ENCODE measurements around the gene TFF2. TPM values are rescaled to one million over a fixed set of nuclear protein-coding genes. Genes with fewer than 3 reads are reported as not detected.

The TFF2 gene
- polyA plus RNA-seq, 1 donor (not counting 4 experiments of a cell fraction or from before 2014, with no cell fraction given): not detected

DNA sequence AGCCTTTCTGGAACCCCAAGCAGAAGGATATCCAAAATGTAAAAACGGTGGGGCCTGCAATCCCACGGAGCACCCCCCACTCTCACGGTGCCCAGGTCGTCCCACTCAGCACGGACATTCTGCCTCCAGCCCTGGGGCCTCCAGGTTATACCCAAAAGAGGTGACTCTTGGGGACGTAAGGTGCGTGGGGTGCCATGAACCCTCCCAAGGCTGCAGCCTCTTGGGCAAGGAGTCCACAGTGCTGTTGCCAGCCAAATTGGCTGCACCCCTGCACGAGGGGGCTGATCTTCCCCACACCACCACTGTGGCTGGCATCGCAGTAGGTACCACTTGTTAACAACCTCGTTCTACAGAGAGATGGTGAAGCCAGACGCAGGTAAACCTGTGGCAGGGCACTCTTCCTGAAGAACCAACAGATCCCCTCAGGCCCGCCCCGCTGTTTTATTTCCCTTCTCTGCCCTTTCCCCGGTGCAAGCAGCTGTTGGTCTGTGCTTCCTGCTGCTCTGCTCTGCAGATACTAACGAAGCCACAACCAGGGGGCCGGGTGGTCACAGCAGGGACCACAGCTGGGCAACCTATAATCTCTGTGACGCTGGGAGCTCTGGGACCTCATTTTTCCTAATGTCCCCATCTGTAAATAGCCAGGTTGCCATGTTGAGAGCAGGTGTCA lies 44.3 kb downstream of the TFF2 start:
- H4K20me1 ChIP-seq (ENCODE audit: control insufficient read depth, extremely low read depth, insufficient read depth, low read length): no peaks in the 10 kb centered on the region
- no peak overlapping the region for H3K9ac ChIP-seq (ENCODE audit: control insufficient read depth, extremely low read depth, insufficient read depth, low read length)
- H3K9me1 ChIP-seq (ENCODE audit: control insufficient read depth, extremely low read depth, insufficient read depth, low read length): no peaks in the 10 kb centered on the region
- H3K79me2 ChIP-seq (ENCODE audit: control insufficient read depth, insufficient read depth, low read length): no peaks in the 10 kb centered on the region
- dilution Hi-C loops (cut with MboI; ENCODE audit: extremely low pct_ligation_motif_present, low sequenced_read_pairs): no loop called here
- no peak overlapping the region for H2AFZ ChIP-seq (ENCODE audit: control insufficient read depth, low read length)
- no peak overlapping the region for H3K4me2 ChIP-seq (ENCODE audit: control insufficient read depth, extremely low read depth, insufficient read depth, low read depth, low read length)
- no peak overlapping the region for H3K27ac ChIP-seq (ENCODE audit: control insufficient read depth, insufficient read depth, low read length)
- H3K36me3 ChIP-seq (ENCODE audit: control insufficient read depth in 2 of 2, extremely low read depth in 1 of 2, insufficient read depth in 2 of 2, low read length in 2 of 2): no peaks in the 10 kb centered on the region
- H3K27me3 ChIP-seq (ENCODE audit: control insufficient read depth, extremely low read depth, insufficient read depth, low read length): peaks cover 6% of the 10 kb centered on the region
- DNase-seq (ENCODE audit: low read depth, low spot score): no peak
- no peak for FAIRE-seq
- TF ChIP-seq, protein P1, sequence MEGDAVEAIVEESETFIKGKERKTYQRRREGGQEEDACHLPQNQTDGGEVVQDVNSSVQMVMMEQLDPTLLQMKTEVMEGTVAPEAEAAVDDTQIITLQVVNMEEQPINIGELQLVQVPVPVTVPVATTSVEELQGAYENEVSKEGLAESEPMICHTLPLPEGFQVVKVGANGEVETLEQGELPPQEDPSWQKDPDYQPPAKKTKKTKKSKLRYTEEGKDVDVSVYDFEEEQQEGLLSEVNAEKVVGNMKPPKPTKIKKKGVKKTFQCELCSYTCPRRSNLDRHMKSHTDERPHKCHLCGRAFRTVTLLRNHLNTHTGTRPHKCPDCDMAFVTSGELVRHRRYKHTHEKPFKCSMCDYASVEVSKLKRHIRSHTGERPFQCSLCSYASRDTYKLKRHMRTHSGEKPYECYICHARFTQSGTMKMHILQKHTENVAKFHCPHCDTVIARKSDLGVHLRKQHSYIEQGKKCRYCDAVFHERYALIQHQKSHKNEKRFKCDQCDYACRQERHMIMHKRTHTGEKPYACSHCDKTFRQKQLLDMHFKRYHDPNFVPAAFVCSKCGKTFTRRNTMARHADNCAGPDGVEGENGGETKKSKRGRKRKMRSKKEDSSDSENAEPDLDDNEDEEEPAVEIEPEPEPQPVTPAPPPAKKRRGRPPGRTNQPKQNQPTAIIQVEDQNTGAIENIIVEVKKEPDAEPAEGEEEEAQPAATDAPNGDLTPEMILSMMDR (optimal IDR thresholded peaks at IDR 0.05 in 1 of 3, IDR thresholded peaks at IDR 0.05 in 1 of 3, conservative IDR thresholded peaks at IDR 0.05 in 1 of 3; ENCODE audit: extremely low read depth in 1 of 3, insufficient read depth in 2 of 3, low read length in 3 of 3): no peak
- no peak for TF ChIP-seq EZH2 (IDR thresholded peaks at IDR 0.05; ENCODE audit: low read length)
- H3K9me3 ChIP-seq (ENCODE audit: control insufficient read depth, low read depth, low read length): no peaks in the 10 kb centered on the region
- H3K4me3 ChIP-seq (ENCODE audit: control insufficient read depth in 2 of 3, extremely low read depth in 1 of 3, insufficient read depth in 2 of 3, low read depth in 1 of 3, low read length in 3 of 3): no peak overlapping the region
- peaks cover 2% of the 10 kb centered on the region for H3K4me1 ChIP-seq (ENCODE audit: control insufficient read depth, extremely low read depth, insufficient read depth, low read length)

GRCh38 chr21:42305707-42306147 lies 45.1 kb downstream of the TFF2 start:
- H4K20me1 ChIP-seq (ENCODE audit: control insufficient read depth, extremely low read depth, insufficient read depth, low read length): no peaks in the 10 kb centered on the region
- no peak overlapping the region for H2AFZ ChIP-seq (ENCODE audit: control insufficient read depth, low read length)
- no peak overlapping the region for H3K27ac ChIP-seq (ENCODE audit: control insufficient read depth, insufficient read depth, low read length)
- TF ChIP-seq, protein P1 (optimal IDR thresholded peaks at IDR 0.05 in 1 of 3, IDR thresholded peaks at IDR 0.05 in 1 of 3, conservative IDR thresholded peaks at IDR 0.05 in 1 of 3; ENCODE audit: extremely low read depth in 1 of 3, insufficient read depth in 2 of 3, low read length in 3 of 3): no peak
- TF ChIP-seq EZH2 (IDR thresholded peaks at IDR 0.05; ENCODE audit: low read length): no peak
- H3K4me2 ChIP-seq (ENCODE audit: control insufficient read depth, extremely low read depth, insufficient read depth, low read depth, low read length): no peak overlapping the region
- dilution Hi-C loops (cut with MboI; ENCODE audit: extremely low pct_ligation_motif_present, low sequenced_read_pairs): no loop called here
- no peak overlapping the region for H3K9ac ChIP-seq (ENCODE audit: control insufficient read depth, extremely low read depth, insufficient read depth, low read length)
- no peaks in the 10 kb centered on the region for H3K79me2 ChIP-seq (ENCODE audit: control insufficient read depth, insufficient read depth, low read length)
- peaks cover 2% of the 10 kb centered on the region for H3K4me1 ChIP-seq (ENCODE audit: control insufficient read depth, extremely low read depth, insufficient read depth, low read length)
- DNase-seq (ENCODE audit: low read depth, low spot score): no peak
- H3K9me1 ChIP-seq (ENCODE audit: control insufficient read depth, extremely low read depth, insufficient read depth, low read length): no peaks in the 10 kb centered on the region
- H3K9me3 ChIP-seq (ENCODE audit: control insufficient read depth, low read depth, low read length): no peaks in the 10 kb centered on the region
- FAIRE-seq: no peak
- H3K4me3 ChIP-seq (ENCODE audit: control insufficient read depth in 2 of 3, extremely low read depth in 1 of 3, insufficient read depth in 2 of 3, low read depth in 1 of 3, low read length in 3 of 3): no peak overlapping the region
- peaks cover 6% of the 10 kb centered on the region for H3K27me3 ChIP-seq (ENCODE audit: control insufficient read depth, extremely low read depth, insufficient read depth, low read length)
- H3K36me3 ChIP-seq (ENCODE audit: control insufficient read depth in 2 of 2, extremely low read depth in 1 of 2, insufficient read depth in 2 of 2, low read length in 2 of 2): no peaks in the 10 kb centered on the region

Measured in keratinocyte (primary cell).